H1 (cell line): ENCODE data around the gene MYRF. TPM values are rescaled to one million over a fixed set of nuclear protein-coding genes. Genes with fewer than 3 reads are reported as not detected.

Source experiments
- CTCF ChIA-PET: fragments of 300-600 bp; sonication (Branson Sonifier 250); formaldehyde crosslinking; loops from one replicate; lab custom pipeline; 2021; ENCODE audit not compliant: partially characterized antibody; lab: Charles Lee
- POLR2A ChIA-PET: fragments of 300-600 bp; sonication (Branson Sonifier 250); formaldehyde crosslinking; loops from one replicate; lab custom pipeline; 2021; ENCODE audit warnings: inconsistent platforms; ENCODE audit not compliant: partially characterized antibody; lab: Charles Lee
- DNase-seq, 2 experiments: peaks; one replicate each; pipeline versions ENCODE4 v3.0.0 to v3.0.0-alpha.2; 2010 to 2022; ENCODE audit warnings: low spot score in 2 of 2, low read depth in 1 of 2, mixed read lengths in 1 of 2
- FAIRE-seq: peaks from 2 replicates; lab custom pipeline; 2011; peaks lifted over from hg19 to GRCh38; lab: Jason Lieb, UNC
- H2AFZ ChIP-seq: 2 replicates; pipeline ENCODE4 v1.8.1; 2012; ENCODE audit warnings: low read length, inconsistent platforms
- H2AK5ac ChIP-seq: 2 replicates; pipeline ENCODE4 v1.6.1; 2013; ENCODE audit warnings: low read depth, low read length
- H2BK120ac ChIP-seq: replicated peaks from 2 replicates; pipeline ENCODE3; 2013; ENCODE audit warnings: low read depth, low read length, inconsistent platforms
- H2BK12ac ChIP-seq: 2 replicates; pipeline ENCODE4 v1.6.1; 2013; ENCODE audit warnings: low read depth, low read length
- H2BK15ac ChIP-seq: 2 replicates; pipeline ENCODE4 v1.6.1; 2013; ENCODE audit warnings: low read length
- H2BK20ac ChIP-seq: 2 replicates; pipeline ENCODE4 v1.6.1; 2013; ENCODE audit warnings: low read length
- H2BK5ac ChIP-seq: 2 replicates; pipeline ENCODE4 v1.6.1; 2013; ENCODE audit warnings: low read depth, low read length
- H3K14ac ChIP-seq: 2 replicates; pipeline ENCODE4 v1.6.1; 2013; ENCODE audit warnings: inconsistent platforms; ENCODE audit not compliant: insufficient read length
- H3K18ac ChIP-seq: 2 replicates; pipeline ENCODE4 v1.6.1; 2013; ENCODE audit warnings: low read length; ENCODE audit errors: extremely low read depth
- H3K23ac ChIP-seq: 2 replicates; pipeline ENCODE4 v1.6.1; 2013; ENCODE audit warnings: inconsistent platforms; ENCODE audit not compliant: insufficient read length
- H3K23me2 ChIP-seq: 2 replicates; pipeline ENCODE4 v1.6.1; 2013; ENCODE audit warnings: low read depth, low read length
- H3K27ac ChIP-seq: 2 replicates; pipeline ENCODE4 v1.6.1; 2011; ENCODE audit warnings: low read depth, low read length, inconsistent platforms
- H3K27me3 ChIP-seq, 4 experiments: replicated peaks in 1 of 4; 1 replicate in 1 of 4; 2 replicates in 3 of 4; pipeline versions ENCODE4 v1.6.1 to v1.8.1; 2011 to 2013; ENCODE audit warnings: low read length in 3 of 4, mild to moderate bottlenecking in 3 of 4, inconsistent platforms in 2 of 4, mixed read lengths in 2 of 4, moderate library complexity in 1 of 4; ENCODE audit not compliant: control insufficient read depth in 3 of 4, insufficient read depth in 3 of 4; ENCODE audit errors: extremely low read depth in 1 of 4
- H3K36me3 ChIP-seq, 4 experiments: 2 replicates each; pipeline versions ENCODE4 v1.6.1 to v1.8.1; 2011 to 2013; ENCODE audit warnings: mild to moderate bottlenecking in 4 of 4, low read length in 3 of 4, moderate library complexity in 2 of 4, control low read depth in 1 of 4, inconsistent platforms in 1 of 4; ENCODE audit not compliant: insufficient read depth in 4 of 4, control insufficient read depth in 2 of 4
- H3K4ac ChIP-seq: replicated peaks from 2 replicates; pipeline ENCODE3; 2013; ENCODE audit warnings: low read length, low read depth, mixed read lengths, inconsistent platforms; ENCODE audit not compliant: insufficient read length
- H3K4me1 ChIP-seq, 4 experiments: replicated peaks in 1 of 4; 1 replicate in 1 of 4; 2 replicates in 3 of 4; pipeline versions ENCODE4 v1.6.1 to v1.8.1; 2011 to 2013; ENCODE audit warnings: low read length in 3 of 4, inconsistent platforms in 2 of 4, mixed read lengths in 1 of 4; ENCODE audit not compliant: insufficient read depth in 4 of 4, control insufficient read depth in 3 of 4
- H3K4me2 ChIP-seq, 2 experiments: 2 replicates each; pipeline versions ENCODE4 v1.6.1 to v1.8.1; 2011 to 2013; ENCODE audit warnings: low read depth in 2 of 2, low read length in 2 of 2, control low read depth in 1 of 2, inconsistent platforms in 1 of 2, mild to moderate bottlenecking in 1 of 2; ENCODE audit not compliant: insufficient read depth in 1 of 2
- H3K4me3 ChIP-seq, 4 experiments: fragments of 200-600, 300-600 bp in 1 of 4; sonication (generic), shearing (Covaris generic), sonication (Bioruptor Twin) in 1 of 4; 2 replicates each; pipeline versions ENCODE4 v1.5.1 to v1.8.1; 2011 to 2016; ENCODE audit warnings: low read length in 4 of 4, low read depth in 3 of 4, control low read depth in 2 of 4, inconsistent platforms in 2 of 4, mild to moderate bottlenecking in 2 of 4, mixed read lengths in 1 of 4, moderate library complexity in 1 of 4; ENCODE audit not compliant: insufficient read depth in 2 of 4; ENCODE audit errors: extremely low read depth in 1 of 4
- H3K56ac ChIP-seq: replicated peaks from 2 replicates; pipeline ENCODE3; 2013; ENCODE audit warnings: low read depth, mild to moderate bottlenecking, mixed read lengths, low read length, inconsistent platforms; ENCODE audit not compliant: insufficient read length
- H3K79me1 ChIP-seq: 2 replicates; pipeline ENCODE4 v1.6.1; 2013; ENCODE audit warnings: low read depth, low read length, control low read depth
- H3K79me2 ChIP-seq, 2 experiments: 2 replicates each; pipeline versions ENCODE4 v1.6.1 to v1.8.1; 2012 to 2013; ENCODE audit warnings: low read length in 2 of 2, mild to moderate bottlenecking in 2 of 2, inconsistent platforms in 1 of 2; ENCODE audit not compliant: insufficient read depth in 2 of 2, control insufficient read depth in 1 of 2
- H3K9ac ChIP-seq, 4 experiments: replicated peaks in 1 of 4; 1 replicate in 1 of 4; 2 replicates in 3 of 4; pipeline versions ENCODE4 v1.6.1 to v1.8.1; 2011 to 2013; ENCODE audit warnings: low read depth in 3 of 4, low read length in 3 of 4, control low read depth in 2 of 4, mild to moderate bottlenecking in 2 of 4, moderate library complexity in 2 of 4, inconsistent platforms in 1 of 4; ENCODE audit errors: extremely low read depth in 1 of 4
- H3K9me3 ChIP-seq, 2 experiments: 2 replicates each; pipeline versions ENCODE4 v1.6.1 to v1.8.1; 2012 to 2013; ENCODE audit warnings: mild to moderate bottlenecking in 2 of 2, moderate library complexity in 2 of 2, control low read depth in 1 of 2, inconsistent platforms in 1 of 2, low read depth in 1 of 2, low read length in 1 of 2, mixed read lengths in 1 of 2; ENCODE audit not compliant: insufficient read depth in 2 of 2
- H4K20me1 ChIP-seq, 2 experiments: replicated peaks in 1 of 2; 2 replicates each; pipeline versions ENCODE3 to v1.8.1; 2011 to 2013; ENCODE audit warnings: inconsistent platforms in 2 of 2, low read length in 2 of 2, mild to moderate bottlenecking in 1 of 2; ENCODE audit not compliant: insufficient read depth in 2 of 2, control insufficient read depth in 1 of 2
- H4K5ac ChIP-seq: 2 replicates; pipeline ENCODE4 v1.6.1; 2013; ENCODE audit warnings: low read length, low read depth, mixed read lengths, inconsistent platforms; ENCODE audit not compliant: insufficient read length
- H4K8ac ChIP-seq: 2 replicates; pipeline ENCODE4 v1.8.0; 2013; ENCODE audit warnings: mild to moderate bottlenecking, moderate library complexity, low read length, inconsistent platforms; ENCODE audit not compliant: insufficient read depth; ENCODE audit errors: extremely low read depth
- H4K91ac ChIP-seq: replicated peaks from 2 replicates; pipeline ENCODE3; 2013; ENCODE audit warnings: low read length, mixed read lengths, inconsistent platforms; ENCODE audit not compliant: insufficient read length
- BRCA1 ChIP-seq: IDR thresholded peaks from 2 replicates; pipeline ENCODE4 v1.6.1; 2012; ENCODE audit warnings: low read depth, low read length, improper control_type of control experiment
- KDM4A ChIP-seq: IDR thresholded peaks from one replicate; pipeline ENCODE4 v1.7.1; 2012; ENCODE audit warnings: low read depth, mild to moderate bottlenecking, moderate library complexity, low read length, inconsistent platforms; ENCODE audit not compliant: severe bottlenecking
- POLR2A ChIP-seq, 2 experiments: IDR thresholded peaks; 1 replicate in 1 of 2; 2 replicates in 1 of 2; pipeline ENCODE4 v1.6.1; 2011; ENCODE audit warnings: low read depth in 2 of 2, low read length in 2 of 2, mild to moderate bottlenecking in 2 of 2; ENCODE audit errors: control extremely low read depth in 1 of 2
- POU5F1 ChIP-seq: IDR thresholded peaks from 2 replicates; pipeline ENCODE4 v1.6.1; 2011; ENCODE audit warnings: low read depth, mild to moderate bottlenecking, low read length, moderate library complexity
- SP1 ChIP-seq: IDR thresholded peaks from 2 replicates; pipeline ENCODE4 v1.6.1; 2011; ENCODE audit warnings: low read depth, low read length
- SP2 ChIP-seq: IDR thresholded peaks from 2 replicates; pipeline ENCODE4 v1.6.1; 2012; ENCODE audit warnings: mild to moderate bottlenecking, low read length, inconsistent platforms
- YY1 ChIP-seq: IDR thresholded peaks from 2 replicates; pipeline ENCODE4 v1.6.1; 2011; ENCODE audit warnings: low read depth, mild to moderate bottlenecking, low read length
- WGBS, 2 experiments: shearing (Covaris generic) in 1 of 2; methylation state at CpG; one replicate each; pipeline versions ENCODE4 v1.1.6 to v1.1.7; 2013 to 2015; ENCODE audit warnings: low lambda C conversion rate in 2 of 2, mixed read lengths in 2 of 2, inconsistent platforms in 1 of 2, low coverage in 1 of 2, missing lambda C conversion rate in 1 of 2; ENCODE audit not compliant: insufficient replicate concordance in 2 of 2, insufficient coverage in 1 of 2, insufficient read length in 1 of 2; ENCODE audit errors: extremely low coverage in 1 of 2, missing lambda C conversion rate in 1 of 2; 5-methylcytosine and 5-hydroxymethylcytosine counted together
- polyA plus RNA-seq, 7 experiments: library from polyadenylated mRNA; depleted of rRNA in 3 of 7; stranded (reverse) in 5 of 7; unstranded in 2 of 7; fragments of >200 nt in 5 of 7; fragments of 200-250 nt in 2 of 7; gene quantifications; 1 replicate in 5 of 7; 2 replicates in 1 of 7; 4 replicates in 1 of 7; pipeline versions ENCODE4 v1.2.1 to v1.2.3, GENCODE V29; 2011 to 2013; ENCODE audit warnings: missing spikeins in 2 of 7, mixed read lengths in 2 of 7
- total RNA-seq: library from RNA; stranded (reverse); fragmentation: NEBNext Ultra II Directional; extraction: Animal tissue kit (Norgen Biotek cat#: 25700); gene quantifications from 2 replicates; pipeline ENCODE4 v1.2.1, GENCODE V29; 2021
- TF ChIP-seq, protein P1 (sequence below): IDR thresholded peaks from 2 replicates; pipeline ENCODE4 v1.6.1; 2012; ENCODE audit warnings: low read length, inconsistent platforms
- TF ChIP-seq, protein P2 (sequence below): IDR thresholded peaks from 2 replicates; pipeline ENCODE4 v1.6.1; 2011; ENCODE audit warnings: low read length, improper control_type of control experiment

Gene MYRF
- total and polyA plus RNA-seq, 2 of the 8 experiments (the other 6 are each of a cell fraction or from before 2014, with no cell fraction given): 6.0 to 6.1 TPM

DNA sequence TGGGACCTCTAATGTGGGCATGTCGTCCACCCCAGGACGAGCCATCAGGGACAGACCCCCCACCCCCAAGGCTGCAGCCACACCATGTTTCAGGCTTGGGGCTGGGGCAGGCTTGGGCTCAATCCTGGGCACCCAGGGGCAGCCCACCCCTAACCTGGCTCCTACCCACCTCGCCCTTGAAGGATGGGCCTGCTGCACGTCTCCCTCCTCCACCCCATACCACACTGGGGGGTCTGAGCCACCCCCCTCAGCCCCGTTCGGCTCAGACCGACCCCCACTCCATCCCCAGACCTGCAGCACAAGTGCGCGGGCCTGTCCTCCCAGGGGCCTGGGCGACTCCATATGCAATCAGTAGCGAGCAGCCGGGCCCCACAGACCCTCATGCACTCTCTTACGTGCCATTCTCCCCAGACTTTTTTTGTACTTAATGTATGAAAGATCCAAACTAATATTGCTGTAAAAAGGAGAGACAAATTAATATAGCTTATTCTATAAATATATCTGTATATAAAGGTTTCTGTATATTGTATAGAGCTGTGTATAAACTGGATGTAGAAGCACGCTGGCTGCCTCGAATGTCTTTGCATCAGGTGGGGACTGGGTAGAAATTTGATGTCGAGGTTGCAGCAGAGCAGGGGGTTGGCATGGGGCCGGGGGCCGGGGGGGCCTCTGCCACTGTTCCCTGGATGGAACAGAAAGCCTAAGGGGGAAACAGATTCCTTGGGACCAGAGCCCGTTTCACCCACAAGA, 5.8 kb upstream of the MYRF start:
- Histone ChIP-seq H4K5ac (no peak overlapping the region), H3K79me1 (no peaks in the 10 kb centered on the region), H4K8ac (peak overlapping the region; percentile 35; the same call in 1 of the 2 replicates), H3K9ac (no peak overlapping the region), H3K4ac (no peak overlapping the region), H3K27ac (no peak overlapping the region), H3K79me2 (no peaks in the 10 kb centered on the region), H3K23ac (no peak overlapping the region), H4K20me1 (no peaks in the 10 kb centered on the region), H3K18ac (no peak overlapping the region), H2AK5ac (no peak overlapping the region), H4K91ac (no peak overlapping the region), H3K4me1 (peaks cover 6 to 22% (median 10%) of the 10 kb centered on the region in 4 experiments), H3K23me2 (no peaks in the 10 kb centered on the region; the same call in 1 of the 2 replicates), H2BK5ac (no peak overlapping the region), H2BK12ac (no peak overlapping the region), H3K27me3 (peaks cover 0 to 2% (median 0%) of the 10 kb centered on the region in 4 experiments; a peak in 3 of 7 replicates), H3K4me3 (no peak overlapping the region), H3K9me3 (no peaks in the 10 kb centered on the region), H2BK15ac (no peak overlapping the region), H2BK120ac (no peak overlapping the region), H2BK20ac (no peak overlapping the region), H3K36me3 (peaks cover 0 to 3% (median 0%) of the 10 kb centered on the region in 4 experiments; a peak in 1 of 8 replicates), H3K4me2 (no peak overlapping the region), H3K56ac (no peak overlapping the region), H2AFZ (no peak overlapping the region), H3K14ac (no peak overlapping the region)
- TF ChIP-seq, protein P1, sequence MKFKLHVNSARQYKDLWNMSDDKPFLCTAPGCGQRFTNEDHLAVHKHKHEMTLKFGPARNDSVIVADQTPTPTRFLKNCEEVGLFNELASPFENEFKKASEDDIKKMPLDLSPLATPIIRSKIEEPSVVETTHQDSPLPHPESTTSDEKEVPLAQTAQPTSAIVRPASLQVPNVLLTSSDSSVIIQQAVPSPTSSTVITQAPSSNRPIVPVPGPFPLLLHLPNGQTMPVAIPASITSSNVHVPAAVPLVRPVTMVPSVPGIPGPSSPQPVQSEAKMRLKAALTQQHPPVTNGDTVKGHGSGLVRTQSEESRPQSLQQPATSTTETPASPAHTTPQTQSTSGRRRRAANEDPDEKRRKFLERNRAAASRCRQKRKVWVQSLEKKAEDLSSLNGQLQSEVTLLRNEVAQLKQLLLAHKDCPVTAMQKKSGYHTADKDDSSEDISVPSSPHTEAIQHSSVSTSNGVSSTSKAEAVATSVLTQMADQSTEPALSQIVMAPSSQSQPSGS: no peak
- no peak for TF ChIP-seq POU5F1
- TF ChIP-seq POLR2A (IDR thresholded peaks at IDR 0.05; ENCODE audit: control extremely low read depth in 1 of 2, low read depth in 2 of 2, low read length in 2 of 2): no peak
- TF ChIP-seq KDM4A: no peak
- no peak for TF ChIP-seq SP2
- TF ChIP-seq SP1: no peak
- no peak for TF ChIP-seq BRCA1
- TF ChIP-seq, protein P2, sequence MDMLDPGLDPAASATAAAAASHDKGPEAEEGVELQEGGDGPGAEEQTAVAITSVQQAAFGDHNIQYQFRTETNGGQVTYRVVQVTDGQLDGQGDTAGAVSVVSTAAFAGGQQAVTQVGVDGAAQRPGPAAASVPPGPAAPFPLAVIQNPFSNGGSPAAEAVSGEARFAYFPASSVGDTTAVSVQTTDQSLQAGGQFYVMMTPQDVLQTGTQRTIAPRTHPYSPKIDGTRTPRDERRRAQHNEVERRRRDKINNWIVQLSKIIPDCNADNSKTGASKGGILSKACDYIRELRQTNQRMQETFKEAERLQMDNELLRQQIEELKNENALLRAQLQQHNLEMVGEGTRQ: no peak
- no peak for TF ChIP-seq YY1
- 86% methylated on average over 18 of the region's 19 CpGs; no CpG with 5 or more reads in 1 of the 2 experiments for WGBS, 2 experiments
- ChIA-PET CTCF (interaction anchor here (0.6 to 9.2 kb wide), 19 partner anchors 10 to 347 kb away, joined by 3 to 168 read pairs (median 7); partner anchors contain the start of genes FADS1, FEN1 and TMEM258), POLR2A (interaction anchor here (0.7 to 8.9 kb wide), 3 partner anchors 12 to 43 kb away, joined by 3 to 87 read pairs (median 4); partner anchors contain the start of genes FEN1 and TMEM258)
- DNase-seq (no peak), FAIRE-seq (no peak)
